ENCODE results near the gene WWOX. TPM values are rescaled to one million over a fixed set of nuclear protein-coding genes. Genes with fewer than 3 reads are reported as not detected.

Gene WWOX
- total RNA-seq, 1 donor from 2014 or later = 7.3 TPM

DNA sequence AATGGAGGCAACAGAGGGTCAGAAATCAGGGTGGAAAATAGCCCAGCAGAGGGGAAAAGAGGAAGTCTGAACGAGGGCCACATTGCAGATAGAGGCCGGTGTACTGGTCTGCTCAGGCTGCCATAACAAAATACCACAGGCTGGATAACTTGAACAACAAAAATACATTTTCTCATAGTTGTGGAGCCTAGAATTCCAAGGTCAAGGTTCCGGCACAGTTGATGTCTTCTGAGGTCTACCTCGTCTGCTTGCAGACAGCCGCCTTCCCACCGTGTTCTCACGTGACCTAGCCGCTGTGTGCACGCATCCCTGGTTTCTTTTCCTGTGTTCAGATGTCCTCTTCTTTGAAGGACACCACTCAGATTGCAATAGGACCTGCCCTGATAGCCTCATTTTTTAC lies 249.4 kb downstream of the WWOX start:
- no peaks in the 10 kb centered on the region for H3K36me3 Mint-ChIP-seq (ENCODE audit: low read depth, unreplicated experiment)
- H4K20me1 ChIP-seq (ENCODE audit: insufficient read depth, low read length) = no peaks in the 10 kb centered on the region
- TF ChIP-seq CTCF (IDR thresholded peaks at IDR 0.05; ENCODE audit: insufficient read depth, low read depth, low read length) = no peak
- no peak for TF ChIP-seq EZH2 (IDR thresholded peaks at IDR 0.05; ENCODE audit: insufficient read depth, low read length)
- FAIRE-seq (no peak), DNase-seq (ENCODE audit: low read depth) (no peak)
- no peaks in the 10 kb centered on the region for H3K79me2 ChIP-seq (ENCODE audit: insufficient read depth, low read length)
- H2AFZ ChIP-seq (ENCODE audit: low read depth, low read length) = no peak overlapping the region
- no peak overlapping the region for H3K27ac ChIP-seq (ENCODE audit: low read depth, low read length)
- H3K4me1 ChIP-seq (ENCODE audit: insufficient read depth, low read length) = no peaks in the 10 kb centered on the region
- no peak overlapping the region for H3K9ac ChIP-seq (ENCODE audit: low read length)
- H3K4me3 ChIP-seq (ENCODE audit: insufficient read depth, low read depth, low read length) = no peak overlapping the region
- H3K4me1 Mint-ChIP-seq (ENCODE audit: low read depth, unreplicated experiment) = no peaks in the 10 kb centered on the region
- H3K9me3 Mint-ChIP-seq (ENCODE audit: unreplicated experiment) = no peaks in the 10 kb centered on the region
- no peak overlapping the region for H3K27ac Mint-ChIP-seq (ENCODE audit: unreplicated experiment)
- no peak overlapping the region for H3K4me3 Mint-ChIP-seq (ENCODE audit: unreplicated experiment)
- no peak overlapping the region for H3K4me2 ChIP-seq (ENCODE audit: low read length)
- no peaks in the 10 kb centered on the region for H3K36me3 ChIP-seq (ENCODE audit: insufficient read depth, low read length)
- H3K27me3 ChIP-seq (ENCODE audit: insufficient read depth, low read length) = no peaks in the 10 kb centered on the region
- peaks cover 3% of the 10 kb centered on the region for H3K27me3 Mint-ChIP-seq (ENCODE audit: low read depth, unreplicated experiment)
- H3K9me3 ChIP-seq (ENCODE audit: insufficient read depth, low read depth, low read length) = no peaks in the 10 kb centered on the region

DNA sequence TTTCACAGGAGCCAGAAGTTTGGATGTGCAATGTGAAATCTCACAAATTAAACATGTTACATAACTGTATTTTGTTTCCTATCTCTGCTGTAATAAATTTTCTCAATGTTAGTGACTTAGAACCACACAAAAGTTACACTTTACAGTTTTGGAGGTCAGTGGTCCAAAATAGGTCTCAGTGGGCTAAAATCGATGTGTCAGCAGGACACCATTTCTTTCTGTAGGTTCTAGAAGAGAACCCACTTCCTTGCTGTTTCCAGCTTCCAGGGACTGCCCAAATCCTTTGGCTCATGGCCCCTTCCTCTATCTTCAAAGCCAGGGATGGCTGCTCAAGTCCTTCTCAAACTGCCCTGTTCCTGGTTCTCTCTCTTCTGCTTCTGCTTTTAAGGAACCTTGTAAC lies 252.7 kb downstream of the WWOX start:
- no peaks in the 10 kb centered on the region for H3K36me3 ChIP-seq (ENCODE audit: insufficient read depth, low read length)
- no peak overlapping the region for H3K4me3 ChIP-seq (ENCODE audit: insufficient read depth, low read depth, low read length)
- FAIRE-seq = no peak
- no peaks in the 10 kb centered on the region for H3K9me3 Mint-ChIP-seq (ENCODE audit: unreplicated experiment)
- H3K27me3 Mint-ChIP-seq (ENCODE audit: low read depth, unreplicated experiment) = peaks cover 3% of the 10 kb centered on the region
- no peak overlapping the region for H3K27ac Mint-ChIP-seq (ENCODE audit: unreplicated experiment)
- H3K4me1 Mint-ChIP-seq (ENCODE audit: low read depth, unreplicated experiment) = no peaks in the 10 kb centered on the region
- no peak overlapping the region for H3K9ac ChIP-seq (ENCODE audit: low read length)
- H3K79me2 ChIP-seq (ENCODE audit: insufficient read depth, low read length) = no peaks in the 10 kb centered on the region
- H3K9me3 ChIP-seq (ENCODE audit: insufficient read depth, low read depth, low read length) = no peaks in the 10 kb centered on the region
- no peak for DNase-seq (ENCODE audit: low read depth)
- no peaks in the 10 kb centered on the region for H3K27me3 ChIP-seq (ENCODE audit: insufficient read depth, low read length)
- H3K4me1 ChIP-seq (ENCODE audit: insufficient read depth, low read length) = no peaks in the 10 kb centered on the region
- H3K36me3 Mint-ChIP-seq (ENCODE audit: low read depth, unreplicated experiment) = no peaks in the 10 kb centered on the region
- H3K4me2 ChIP-seq (ENCODE audit: low read length) = no peak overlapping the region
- H4K20me1 ChIP-seq (ENCODE audit: insufficient read depth, low read length) = no peaks in the 10 kb centered on the region
- H3K27ac ChIP-seq (ENCODE audit: low read depth, low read length) = no peak overlapping the region
- H2AFZ ChIP-seq (ENCODE audit: low read depth, low read length) = no peak overlapping the region
- H3K4me3 Mint-ChIP-seq (ENCODE audit: unreplicated experiment) = no peak overlapping the region
- TF ChIP-seq EZH2 (IDR thresholded peaks at IDR 0.05; ENCODE audit: insufficient read depth, low read length) = no peak
- no peak for TF ChIP-seq CTCF (IDR thresholded peaks at IDR 0.05; ENCODE audit: insufficient read depth, low read depth, low read length)

DNA sequence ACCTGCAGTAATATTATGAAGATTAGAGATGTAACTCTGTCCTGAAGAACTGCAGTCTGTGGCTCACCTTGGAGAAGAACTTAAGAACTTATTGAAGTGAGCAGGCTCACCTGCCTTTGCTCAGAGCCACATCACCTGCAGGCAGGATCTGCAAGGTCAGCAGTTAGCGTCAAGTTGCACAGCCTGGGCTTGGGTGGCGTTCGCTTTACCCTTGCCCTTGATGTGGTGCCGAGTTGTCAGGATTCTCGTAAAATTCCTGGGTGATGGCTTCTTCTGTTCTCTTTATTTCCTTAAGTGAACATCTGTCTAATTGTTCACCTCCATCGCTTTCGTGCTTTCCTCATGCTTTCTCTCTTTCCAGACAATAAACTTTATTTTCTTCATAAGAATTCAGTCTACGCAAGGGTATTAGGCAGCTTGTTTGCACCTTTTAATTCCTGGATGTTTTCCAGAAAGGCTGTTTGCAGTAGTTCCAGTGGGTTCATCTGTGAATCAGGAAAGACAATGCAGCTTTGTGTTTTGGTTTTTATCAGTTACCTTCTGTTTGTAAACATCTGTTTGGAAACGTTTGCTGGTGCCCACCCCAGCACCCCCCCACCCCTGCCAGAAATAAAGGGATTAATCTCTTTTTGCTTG lies 254.3 kb downstream of the WWOX start:
- TF ChIP-seq EZH2 (IDR thresholded peaks at IDR 0.05; ENCODE audit: insufficient read depth, low read length) (no peak), CTCF (IDR thresholded peaks at IDR 0.05; ENCODE audit: insufficient read depth, low read depth, low read length) (no peak)
- H3K36me3 ChIP-seq (ENCODE audit: insufficient read depth, low read length) = no peaks in the 10 kb centered on the region
- no peaks in the 10 kb centered on the region for H4K20me1 ChIP-seq (ENCODE audit: insufficient read depth, low read length)
- H3K4me2 ChIP-seq (ENCODE audit: low read length) = no peak overlapping the region
- no peaks in the 10 kb centered on the region for H3K9me3 Mint-ChIP-seq (ENCODE audit: unreplicated experiment)
- H2AFZ ChIP-seq (ENCODE audit: low read depth, low read length) = no peak overlapping the region
- no peak overlapping the region for H3K9ac ChIP-seq (ENCODE audit: low read length)
- H3K4me1 ChIP-seq (ENCODE audit: insufficient read depth, low read length) = no peaks in the 10 kb centered on the region
- no peaks in the 10 kb centered on the region for H3K9me3 ChIP-seq (ENCODE audit: insufficient read depth, low read depth, low read length)
- no peaks in the 10 kb centered on the region for H3K4me1 Mint-ChIP-seq (ENCODE audit: low read depth, unreplicated experiment)
- H3K36me3 Mint-ChIP-seq (ENCODE audit: low read depth, unreplicated experiment) = no peaks in the 10 kb centered on the region
- H3K27ac ChIP-seq (ENCODE audit: low read depth, low read length) = no peak overlapping the region
- no peak overlapping the region for H3K4me3 ChIP-seq (ENCODE audit: insufficient read depth, low read depth, low read length)
- peaks cover 3% of the 10 kb centered on the region for H3K27me3 Mint-ChIP-seq (ENCODE audit: low read depth, unreplicated experiment)
- H3K27ac Mint-ChIP-seq (ENCODE audit: unreplicated experiment) = no peak overlapping the region
- no peak for FAIRE-seq
- H3K79me2 ChIP-seq (ENCODE audit: insufficient read depth, low read length) = no peaks in the 10 kb centered on the region
- DNase-seq (ENCODE audit: low read depth) = no peak
- no peak overlapping the region for H3K4me3 Mint-ChIP-seq (ENCODE audit: unreplicated experiment)
- H3K27me3 ChIP-seq (ENCODE audit: insufficient read depth, low read length) = no peaks in the 10 kb centered on the region
